ENCODE measurements around the gene ABCA13. TPM values are rescaled to one million over a fixed set of nuclear protein-coding genes. Genes with fewer than 3 reads are reported as not detected.
"Not testable (repeated sequence)": the region's sequence is repeated elsewhere in the genome, so short reads cannot be mapped to it uniquely, and the experiment has no call there.

ABCA13 gene, protein sequence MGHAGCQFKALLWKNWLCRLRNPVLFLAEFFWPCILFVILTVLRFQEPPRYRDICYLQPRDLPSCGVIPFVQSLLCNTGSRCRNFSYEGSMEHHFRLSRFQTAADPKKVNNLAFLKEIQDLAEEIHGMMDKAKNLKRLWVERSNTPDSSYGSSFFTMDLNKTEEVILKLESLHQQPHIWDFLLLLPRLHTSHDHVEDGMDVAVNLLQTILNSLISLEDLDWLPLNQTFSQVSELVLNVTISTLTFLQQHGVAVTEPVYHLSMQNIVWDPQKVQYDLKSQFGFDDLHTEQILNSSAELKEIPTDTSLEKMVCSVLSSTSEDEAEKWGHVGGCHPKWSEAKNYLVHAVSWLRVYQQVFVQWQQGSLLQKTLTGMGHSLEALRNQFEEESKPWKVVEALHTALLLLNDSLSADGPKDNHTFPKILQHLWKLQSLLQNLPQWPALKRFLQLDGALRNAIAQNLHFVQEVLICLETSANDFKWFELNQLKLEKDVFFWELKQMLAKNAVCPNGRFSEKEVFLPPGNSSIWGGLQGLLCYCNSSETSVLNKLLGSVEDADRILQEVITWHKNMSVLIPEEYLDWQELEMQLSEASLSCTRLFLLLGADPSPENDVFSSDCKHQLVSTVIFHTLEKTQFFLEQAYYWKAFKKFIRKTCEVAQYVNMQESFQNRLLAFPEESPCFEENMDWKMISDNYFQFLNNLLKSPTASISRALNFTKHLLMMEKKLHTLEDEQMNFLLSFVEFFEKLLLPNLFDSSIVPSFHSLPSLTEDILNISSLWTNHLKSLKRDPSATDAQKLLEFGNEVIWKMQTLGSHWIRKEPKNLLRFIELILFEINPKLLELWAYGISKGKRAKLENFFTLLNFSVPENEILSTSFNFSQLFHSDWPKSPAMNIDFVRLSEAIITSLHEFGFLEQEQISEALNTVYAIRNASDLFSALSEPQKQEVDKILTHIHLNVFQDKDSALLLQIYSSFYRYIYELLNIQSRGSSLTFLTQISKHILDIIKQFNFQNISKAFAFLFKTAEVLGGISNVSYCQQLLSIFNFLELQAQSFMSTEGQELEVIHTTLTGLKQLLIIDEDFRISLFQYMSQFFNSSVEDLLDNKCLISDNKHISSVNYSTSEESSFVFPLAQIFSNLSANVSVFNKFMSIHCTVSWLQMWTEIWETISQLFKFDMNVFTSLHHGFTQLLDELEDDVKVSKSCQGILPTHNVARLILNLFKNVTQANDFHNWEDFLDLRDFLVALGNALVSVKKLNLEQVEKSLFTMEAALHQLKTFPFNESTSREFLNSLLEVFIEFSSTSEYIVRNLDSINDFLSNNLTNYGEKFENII (N-terminal part only)
- 4.3 TPM for total RNA-seq

- no peak for DNase-seq (ENCODE audit: low read depth in 2 of 3, low spot score in 2 of 3)
These were observed at the start of gene ABCA13 for GRCh38 chr7:48171202-48171601. Gene ABCA13 (plus strand): TSS chr7:48171458. CDS start chr7:48171484, 26 bp downstream.

- no peak for DNase-seq (ENCODE audit: low read depth in 2 of 3, low spot score in 2 of 3)
These were observed 45.2 kb upstream of the ABCA13 start for GRCh38 chr7:48126037-48126436.

GRCh38 chr7:48130658-48131108, 40.6 kb upstream of the ABCA13 start:
- no peak for DNase-seq (ENCODE audit: low read depth in 2 of 3, low spot score in 2 of 3)

GRCh38 chr7:48132792-48133191, 38.5 kb upstream of the ABCA13 start:
- DNase-seq (ENCODE audit: low read depth in 2 of 3, low spot score in 2 of 3), result no peak

DNA sequence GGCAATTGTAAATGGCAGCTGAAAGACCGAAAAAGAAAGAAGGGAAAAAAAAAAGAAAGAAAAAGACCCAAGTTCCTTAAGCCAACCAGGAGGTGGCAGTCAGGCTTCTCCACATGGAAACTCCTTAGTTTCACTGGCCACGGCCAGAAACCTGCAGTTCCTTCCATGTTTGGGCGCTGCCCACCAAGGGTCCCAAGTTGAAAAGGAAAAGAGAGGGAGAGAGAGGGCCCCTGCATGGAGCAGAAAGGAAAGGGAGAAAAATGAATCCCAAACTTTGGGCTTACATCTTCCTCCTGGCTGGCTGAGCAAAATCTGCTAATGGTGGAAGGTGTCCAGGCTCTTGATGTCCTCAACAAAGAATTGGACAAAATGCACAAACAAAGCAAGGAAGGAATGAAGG, 31.8 kb upstream of the ABCA13 start:
- peak in 2 of 3 donors; percentile 14 to 55 for DNase-seq (ENCODE audit: low read depth in 2 of 3, low spot score in 2 of 3)

GRCh38 chr7:48140001-48140681, 31.1 kb upstream of the ABCA13 start:
- peak in 1 of 3 donors; percentile 17 for DNase-seq (ENCODE audit: low read depth in 2 of 3, low spot score in 2 of 3)

DNA sequence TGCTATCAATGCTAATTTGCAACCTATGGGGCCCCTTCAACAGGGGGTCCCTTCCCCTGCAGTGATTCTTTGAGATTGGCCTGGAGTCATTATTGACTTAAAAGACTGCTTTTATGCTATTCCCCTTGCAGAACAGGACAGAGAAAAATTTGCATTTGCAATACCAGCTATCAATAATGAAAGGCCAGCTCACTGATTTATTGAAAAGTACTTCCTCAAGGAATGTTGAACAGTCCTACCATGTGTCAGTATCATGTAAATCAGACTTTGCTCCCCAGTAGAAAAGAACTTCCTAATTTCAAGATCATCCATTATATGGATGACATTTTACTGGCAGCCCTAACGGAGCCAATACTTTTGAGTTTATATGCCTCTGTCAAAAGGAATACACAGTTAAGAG, 29.7 kb upstream of the ABCA13 start:
- DNase-seq (ENCODE audit: low read depth in 2 of 3, low spot score in 2 of 3), result no peak

GRCh38 chr7:48144291-48144768, 26.9 kb upstream of the ABCA13 start:
- DNase-seq (ENCODE audit: low read depth in 2 of 3, low spot score in 2 of 3), result no peak

DNA sequence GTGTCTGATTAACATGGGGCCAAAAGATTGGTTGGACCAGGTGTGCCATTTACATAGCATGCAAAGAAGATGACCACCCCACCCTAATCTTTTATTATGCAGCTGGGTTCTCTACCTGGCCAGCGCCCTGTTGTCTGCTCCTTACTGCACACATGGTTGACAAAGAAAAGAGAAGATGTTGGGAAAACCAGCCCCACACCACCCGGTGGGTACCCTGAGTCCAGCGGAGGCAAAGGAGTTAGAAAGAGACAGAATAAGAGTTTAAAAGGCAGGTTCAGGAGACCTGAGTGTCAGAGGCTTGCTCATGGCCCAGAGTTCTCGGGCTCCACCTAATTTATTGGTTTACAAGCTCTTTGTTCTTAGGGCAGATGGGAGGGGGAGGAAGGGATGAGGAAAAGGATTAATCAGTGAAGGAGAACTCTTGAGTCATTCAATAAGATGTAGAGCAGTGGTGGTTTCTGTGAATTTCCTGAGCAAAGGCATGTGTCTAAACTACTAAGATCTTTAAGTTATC, 24.1 kb upstream of the ABCA13 start:
- no peak for DNase-seq (ENCODE audit: low read depth in 2 of 3, low spot score in 2 of 3)

DNA sequence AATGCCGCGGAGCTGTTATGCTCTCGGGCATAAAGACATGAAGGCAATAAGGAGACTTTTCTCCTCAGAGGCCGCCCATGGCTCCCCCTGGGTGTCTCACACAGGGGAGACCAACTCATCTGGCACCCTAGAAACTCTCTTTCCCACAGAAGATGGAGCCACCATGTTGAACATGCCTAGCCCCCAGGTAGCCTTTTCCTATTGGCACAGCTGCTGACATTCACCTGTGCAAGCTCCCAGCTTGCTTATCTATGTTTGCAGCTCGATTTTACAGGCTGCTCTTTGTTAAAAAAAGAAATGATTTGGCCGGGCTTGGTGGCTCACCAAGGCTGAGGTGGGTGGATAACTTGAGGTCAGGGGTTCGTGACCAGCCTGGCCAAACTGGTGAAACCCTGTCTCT, 23.6 kb upstream of the ABCA13 start:
- not testable (repeated sequence) for DNase-seq (ENCODE audit: low read depth in 2 of 3, low spot score in 2 of 3)

- DNase-seq (ENCODE audit: low read depth in 2 of 3, low spot score in 2 of 3), result no peak
These were observed 22.9 kb upstream of the ABCA13 start for GRCh38 chr7:48148311-48148710.

GRCh38 chr7:48149058-48149457, 22.2 kb upstream of the ABCA13 start:
- DNase-seq (ENCODE audit: low read depth in 2 of 3, low spot score in 2 of 3), result no peak

DNA sequence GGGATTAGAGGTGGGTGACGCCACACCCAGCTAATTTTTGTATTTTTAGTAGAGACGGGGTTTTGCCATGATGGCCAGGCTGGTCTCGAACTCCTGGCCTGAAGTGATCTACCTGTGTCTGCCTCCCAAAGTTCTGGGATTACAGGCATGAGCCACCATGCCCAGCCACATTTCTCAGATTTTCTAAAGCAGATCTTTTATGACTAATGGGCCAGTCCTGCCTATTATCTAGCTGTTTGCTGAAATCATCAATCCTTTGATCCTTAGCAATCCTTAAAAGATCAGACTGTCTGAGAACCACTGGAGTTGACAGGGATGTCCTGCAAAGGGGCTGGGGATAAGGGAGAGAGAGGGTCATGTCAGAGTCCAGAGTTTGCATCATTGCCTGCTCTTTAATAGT, 21.2 kb upstream of the ABCA13 start:
- DNase-seq (ENCODE audit: low read depth in 2 of 3, low spot score in 2 of 3), result no peak

DNA sequence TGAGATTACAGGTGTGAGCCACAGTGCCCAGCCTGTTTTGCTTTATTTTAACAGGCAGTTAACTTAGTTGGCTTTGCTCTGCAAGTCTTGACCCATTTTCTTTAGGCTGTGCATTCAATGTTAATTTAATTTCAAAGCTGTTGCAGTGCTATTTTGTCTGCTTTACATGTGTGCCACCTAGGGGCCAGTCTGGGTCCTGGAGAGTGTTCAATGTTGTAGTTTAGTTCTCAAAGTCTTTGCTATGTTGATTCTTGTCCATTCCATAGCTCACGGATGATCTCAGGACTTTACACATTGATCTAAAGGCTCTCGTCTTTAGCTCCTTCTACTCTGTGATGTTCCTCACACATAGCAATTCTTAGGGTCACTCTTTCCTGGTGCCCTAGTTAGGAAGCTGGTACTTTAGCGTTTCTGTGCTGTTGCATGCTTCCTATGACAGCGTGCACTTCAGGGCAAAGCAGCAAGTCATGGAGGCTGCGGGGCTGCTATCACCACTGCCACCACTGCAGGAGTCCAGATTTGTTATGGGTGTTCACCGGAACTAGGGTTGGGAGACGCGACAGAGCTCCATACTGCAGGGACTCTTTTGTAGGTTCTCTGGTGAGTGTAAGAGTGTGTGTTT, 16.4 kb upstream of the ABCA13 start:
- no peak for DNase-seq (ENCODE audit: low read depth in 2 of 3, low spot score in 2 of 3)

DNA sequence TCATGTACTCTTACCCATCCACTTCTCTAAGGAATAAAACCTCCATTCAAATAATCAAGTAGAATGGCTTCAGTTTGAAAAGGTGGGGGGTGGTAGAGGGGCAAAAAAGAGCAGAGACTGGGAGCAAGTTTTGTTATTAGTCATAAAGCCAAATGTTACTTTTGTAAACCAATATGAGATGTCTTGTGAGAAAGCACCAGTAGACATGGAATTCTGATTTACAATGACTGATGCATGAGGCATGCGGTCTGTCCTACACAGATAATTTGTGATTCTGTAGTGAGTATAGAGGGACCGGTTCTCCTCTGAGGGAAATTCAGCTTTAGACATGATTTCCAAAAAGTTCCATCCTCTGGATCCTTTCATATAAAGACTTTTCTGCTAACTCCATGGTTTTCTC, 12.9 kb upstream of the ABCA13 start:
- DNase-seq (ENCODE audit: low read depth in 2 of 3, low spot score in 2 of 3), result no peak

GRCh38 chr7:48161407-48162125, 9.7 kb upstream of the ABCA13 start:
- DNase-seq (ENCODE audit: low read depth in 2 of 3, low spot score in 2 of 3), result no peak

- no peak for DNase-seq (ENCODE audit: low read depth in 2 of 3, low spot score in 2 of 3)
These were observed 6.1 kb upstream of the ABCA13 start for GRCh38 chr7:48165157-48165556.

GRCh38 chr7:48168159-48168558, 3.1 kb upstream of the ABCA13 start:
- DNase-seq (ENCODE audit: low read depth in 2 of 3, low spot score in 2 of 3), result no peak

DNA sequence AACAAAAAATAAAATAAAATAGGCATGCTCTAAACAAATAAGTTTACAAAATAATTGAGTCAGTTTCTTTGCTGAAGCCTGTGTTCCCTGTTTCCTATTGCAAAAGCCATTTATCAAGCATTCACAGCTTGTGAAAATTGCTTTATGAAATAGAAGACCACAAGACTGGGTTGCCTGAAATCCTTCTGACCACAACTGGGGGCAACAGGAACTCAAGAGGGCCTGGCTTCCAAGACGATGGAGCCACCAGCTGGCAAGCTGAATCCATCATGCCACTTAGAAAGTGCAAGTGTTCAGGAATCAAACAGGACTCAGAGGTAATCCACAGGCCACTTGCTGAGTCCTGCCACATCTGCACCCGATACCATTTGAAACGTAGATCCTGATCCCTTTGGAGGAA, 752 bp upstream of the ABCA13 start:
- DNase-seq (ENCODE audit: low read depth in 2 of 3, low spot score in 2 of 3), result peak in 2 of 3 donors; percentile 15 to 72
